ENCODE data around the gene BTAF1. TPM values are rescaled to one million over a fixed set of nuclear protein-coding genes. Genes with fewer than 3 reads are reported as not detected.
A peak's percentile ranks its signal among the peaks of the same experiment; 100 is the strongest.

BTAF1 gene
- total and polyA plus RNA-seq, 7 donors: 4.5 to 14.7 (median 9.8) TPM

GRCh38 chr10:91896212-91896756 lies 27.3 kb upstream of the BTAF1 start:
- Histone ChIP-seq H3K4me3 (no peak overlapping the region), H3K27ac (no peak overlapping the region), H3K9me3 (no peaks in the 10 kb centered on the region), H3K4me1 (no peaks in the 10 kb centered on the region), H3K36me3 (ENCODE audit: insufficient read depth in 1 of 2, low read depth in 1 of 2) (no peaks in the 10 kb centered on the region), H3K27me3 (ENCODE audit: insufficient read depth in 3 of 3, low read length in 2 of 3) (no peaks in the 10 kb centered on the region)
- TF ChIP-seq CTCF (IDR thresholded peaks at IDR 0.05): no peak
- ATAC-seq (no peak), DNase-seq (no peak)
- intact Hi-C loops (cut with DNase I): loop anchor here in 1 of 2 donors (10.0 kb wide), 1 partner anchor 151 kb away; no protein-coding TSS in a partner anchor
- WGBS, 3 donors: 88 to 92% (median 91%) methylated on average over 3 of the region's 3 CpGs

- H3K36me3 ChIP-seq (ENCODE audit: insufficient read depth in 1 of 2, low read depth in 1 of 2): no peaks in the 10 kb centered on the region
- no peak overlapping the region for H3K4me3 ChIP-seq
- ATAC-seq (no peak), DNase-seq (no peak)
- H3K27ac ChIP-seq: no peak overlapping the region
- H3K27me3 ChIP-seq (ENCODE audit: insufficient read depth in 3 of 3, low read length in 2 of 3): no peaks in the 10 kb centered on the region
- intact Hi-C loops (cut with DNase I): loop anchor here in 1 of 2 donors (10.0 kb wide), 1 partner anchor 153 kb away; no protein-coding TSS in a partner anchor
- no peaks in the 10 kb centered on the region for H3K9me3 ChIP-seq
- WGBS, 3 donors: 65 to 75% (median 68%) methylated on average over 8 of the region's 8 CpGs
- no peak for TF ChIP-seq CTCF (IDR thresholded peaks at IDR 0.05)
- peaks cover 11% of the 10 kb centered on the region for H3K4me1 ChIP-seq
Measured at GRCh38 chr10:91897421-91897820, 26.1 kb upstream of the BTAF1 start.

GRCh38 chr10:91901784-91902677 lies 21.5 kb upstream of the BTAF1 start:
- Histone ChIP-seq H3K36me3 (ENCODE audit: insufficient read depth in 1 of 2, low read depth in 1 of 2) (peaks cover 0 to 2% of the 10 kb centered on the region in 2 donors), H3K9me3 (no peaks in the 10 kb centered on the region), H3K27ac (peak overlapping the region; percentile 68), H3K4me3 (no peak overlapping the region), H3K4me1 (peaks cover 14% of the 10 kb centered on the region), H3K27me3 (ENCODE audit: insufficient read depth in 3 of 3, low read length in 2 of 3) (no peaks in the 10 kb centered on the region)
- TF ChIP-seq CTCF (IDR thresholded peaks at IDR 0.05): no peak
- WGBS, 3 donors: 11 to 17% (median 13%) methylated on average over 2 of the region's 2 CpGs
- DNase-seq (no peak), ATAC-seq (peak; percentile 76 to 90 (median 86))
- intact Hi-C loops (cut with DNase I): no loop called here

- H3K36me3 ChIP-seq (ENCODE audit: insufficient read depth in 1 of 2, low read depth in 1 of 2): peaks cover 0 to 2% of the 10 kb centered on the region in 2 donors
- ATAC-seq: no peak
- peaks cover 16% of the 10 kb centered on the region for H3K4me1 ChIP-seq
- no peak overlapping the region for H3K27ac ChIP-seq
- no peak for DNase-seq
- intact Hi-C loops (cut with DNase I): no loop called here
- TF ChIP-seq CTCF (IDR thresholded peaks at IDR 0.05): no peak
- no peaks in the 10 kb centered on the region for H3K27me3 ChIP-seq (ENCODE audit: insufficient read depth in 3 of 3, low read length in 2 of 3)
- no peaks in the 10 kb centered on the region for H3K9me3 ChIP-seq
- no peak overlapping the region for H3K4me3 ChIP-seq
- WGBS, 3 donors: 72 to 80% (median 76%) methylated on average over 5 of the region's 5 CpGs
Measured at GRCh38 chr10:91907033-91907594, 16.5 kb upstream of the BTAF1 start.
